Endothelial cell of umbilical vein (primary cell): ENCODE results near the gene CMTM2. TPM values are rescaled to one million over a fixed set of nuclear protein-coding genes. Genes with fewer than 3 reads are reported as not detected.

Experiments used
- BruUV-seq: library from RNA; stranded (reverse); fragments of 400-500 nt; replicated peaks from 2 replicates; lab custom pipeline; 2021; lab: Mats Ljungman, UMichigan
- CTCF ChIA-PET: fragments of 300-600, 350-600 bp; sonication (Branson Sonifier 250); formaldehyde crosslinking; loops from one replicate; lab custom pipeline; 2021; ENCODE audit warnings: antibody characterized with exemption, inconsistent platforms; lab: Charles Lee
- POLR2A ChIA-PET: fragments of 300-600, 350-600 bp; sonication (Branson Sonifier 250); formaldehyde crosslinking; loops from one replicate; lab custom pipeline; 2021; ENCODE audit warnings: antibody characterized with exemption, inconsistent platforms; lab: Charles Lee
- DNase-seq: peaks from one replicate; pipeline ENCODE4 v3.0.0-alpha.2; 2011; ENCODE audit warnings: low read depth, low spot score
- FAIRE-seq: peaks from 2 replicates; lab custom pipeline; 2011; peaks lifted over from hg19 to GRCh38; lab: Jason Lieb, UNC
- H2AFZ ChIP-seq: 2 replicates; pipeline ENCODE4 v1.6.0; 2012; ENCODE audit warnings: low read depth, low read length, control low read depth, inconsistent platforms
- H3K27ac ChIP-seq: 2 replicates; pipeline ENCODE4 v1.5.1; 2011; ENCODE audit warnings: low read depth, mild to moderate bottlenecking, control low read depth, low read length, moderate library complexity; ENCODE audit not compliant: insufficient read depth
- H3K27me3 ChIP-seq, 2 experiments: 2 replicates each; pipeline versions ENCODE4 v1.6.0 to v1.6.1; 2011; ENCODE audit warnings: low read length in 2 of 2, mixed read lengths in 1 of 2; ENCODE audit not compliant: control insufficient read depth in 2 of 2, insufficient read depth in 2 of 2
- H3K36me3 ChIP-seq, 2 experiments: 2 replicates in 1 of 2; 3 replicates in 1 of 2; pipeline ENCODE4 v1.5.1; 2011; ENCODE audit warnings: low read length in 2 of 2, mild to moderate bottlenecking in 1 of 2, moderate library complexity in 1 of 2; ENCODE audit not compliant: control insufficient read depth in 2 of 2, insufficient read depth in 2 of 2; ENCODE audit errors: extremely low read depth in 1 of 2
- H3K4me1 ChIP-seq: 3 replicates; pipeline ENCODE4 v1.5.1; 2011; ENCODE audit warnings: mild to moderate bottlenecking, low read length; ENCODE audit not compliant: control insufficient read depth, insufficient read depth; ENCODE audit errors: extremely low read depth
- H3K4me2 ChIP-seq: 2 replicates; pipeline ENCODE4 v1.6.1; 2011; ENCODE audit warnings: low read length, control low read depth, mixed read lengths; ENCODE audit not compliant: insufficient read depth
- H3K4me3 ChIP-seq, 3 experiments: fragments of 200-600 bp in 1 of 3; sonication (generic), shearing (Covaris generic) in 1 of 3; replicated peaks in 1 of 3; 2 replicates each; pipeline ENCODE4 v1.5.1; 2011 to 2016; ENCODE audit warnings: control low read depth in 3 of 3, low read length in 3 of 3, mild to moderate bottlenecking in 2 of 3, inconsistent platforms in 1 of 3, low read depth in 1 of 3, moderate library complexity in 1 of 3; ENCODE audit not compliant: insufficient read depth in 1 of 3
- H3K79me2 ChIP-seq: 2 replicates; pipeline ENCODE4 v1.6.0; 2012; ENCODE audit warnings: low read length, inconsistent platforms; ENCODE audit not compliant: control insufficient read depth, insufficient read depth
- H3K9ac ChIP-seq: replicated peaks from 2 replicates; pipeline ENCODE3; 2011; ENCODE audit warnings: low read length, control low read depth; ENCODE audit not compliant: insufficient read depth; ENCODE audit errors: extremely low read depth
- H3K9me1 ChIP-seq: replicated peaks from 3 replicates; pipeline ENCODE4 v1.6.0; 2011; ENCODE audit warnings: mild to moderate bottlenecking, low read length; ENCODE audit not compliant: control insufficient read depth, insufficient read depth; ENCODE audit errors: extremely low read depth
- H3K9me3 ChIP-seq: replicated peaks from 2 replicates; pipeline ENCODE4 v1.5.1; 2012; ENCODE audit warnings: low read length, inconsistent platforms; ENCODE audit not compliant: control insufficient read depth, insufficient read depth
- H4K20me1 ChIP-seq: replicated peaks from 2 replicates; pipeline ENCODE3; 2011; ENCODE audit warnings: mild to moderate bottlenecking, low read length; ENCODE audit not compliant: control insufficient read depth, insufficient read depth; ENCODE audit errors: extremely low read depth
- CTCF ChIP-seq, 2 donors: IDR thresholded peaks; 1 replicate in 1 of 2; 2 replicates in 1 of 2; pipeline ENCODE4 v1.5.1; 2011; ENCODE audit warnings: low read length in 2 of 2, mild to moderate bottlenecking in 2 of 2, moderate library complexity in 2 of 2, control low read depth in 1 of 2, inconsistent platforms in 1 of 2, low read depth in 1 of 2; ENCODE audit not compliant: insufficient read depth in 1 of 2; ENCODE audit errors: extremely low read depth in 1 of 2
- EZH2 ChIP-seq: IDR thresholded peaks from 2 replicates; pipeline ENCODE4 v1.6.1; 2012; ENCODE audit warnings: borderline replicate concordance, low read depth, mild to moderate bottlenecking, moderate library complexity, low read length, inconsistent platforms; ENCODE audit not compliant: severe bottlenecking
- FOS ChIP-seq: IDR thresholded peaks from 2 replicates; pipeline ENCODE4 v1.6.1; 2011; ENCODE audit warnings: mild to moderate bottlenecking, low read length, moderate library complexity, borderline replicate concordance; ENCODE audit not compliant: insufficient read depth
- GATA2 ChIP-seq: IDR thresholded peaks from 2 replicates; pipeline ENCODE4 v1.7.0; 2011; ENCODE audit warnings: low read depth, mild to moderate bottlenecking, moderate library complexity, mixed read lengths, low read length; ENCODE audit not compliant: insufficient read length, insufficient read depth
- MAX ChIP-seq: IDR thresholded peaks from 2 replicates; pipeline ENCODE4 v1.6.1; 2011; ENCODE audit not compliant: insufficient read depth, insufficient read length
- MYC ChIP-seq: IDR thresholded peaks from one replicate; pipeline ENCODE4 v1.6.1; 2011; ENCODE audit warnings: mild to moderate bottlenecking, low read depth, low read length
- POLR2AphosphoS5 ChIP-seq: IDR thresholded peaks from 2 replicates; pipeline ENCODE4 v1.6.1; 2012; ENCODE audit warnings: low read depth, mild to moderate bottlenecking, control low read depth, low read length, moderate library complexity; ENCODE audit not compliant: insufficient read depth
- dilution Hi-C: fragments of 300-500 bp; cut with MboI; formaldehyde crosslinking; loops from one replicate; pipeline ENCODE4 v1.15.0; 2019; ENCODE audit warnings: low sequenced_read_pairs; ENCODE audit not compliant: extremely low pct_ligation_motif_present
- intact Hi-C: fragments of 100-400 bp; cut with micrococcal nuclease; formaldehyde crosslinking; loops from one replicate; pipeline ENCODE4 v1.10.0; 2022
- polyA plus RNA-seq, 4 experiments: library from polyadenylated mRNA; depleted of rRNA in 3 of 4; stranded (reverse) in 3 of 4; unstranded in 1 of 4; fragments of >200 nt; gene quantifications; 2 replicates each; pipeline versions ENCODE4 v1.2.1 to v1.2.3, GENCODE V29; 2011 to 2012; ENCODE audit warnings: missing spikeins in 1 of 4
- total RNA-seq: library from RNA; stranded (reverse); gene quantifications from 2 replicates; pipeline ENCODE4 v1.2.3, GENCODE V29; 2021

Gene CMTM2
- total and polyA plus RNA-seq, 2 donors (not counting 3 experiments of a cell fraction or from before 2014, with no cell fraction given) = not detected

DNA sequence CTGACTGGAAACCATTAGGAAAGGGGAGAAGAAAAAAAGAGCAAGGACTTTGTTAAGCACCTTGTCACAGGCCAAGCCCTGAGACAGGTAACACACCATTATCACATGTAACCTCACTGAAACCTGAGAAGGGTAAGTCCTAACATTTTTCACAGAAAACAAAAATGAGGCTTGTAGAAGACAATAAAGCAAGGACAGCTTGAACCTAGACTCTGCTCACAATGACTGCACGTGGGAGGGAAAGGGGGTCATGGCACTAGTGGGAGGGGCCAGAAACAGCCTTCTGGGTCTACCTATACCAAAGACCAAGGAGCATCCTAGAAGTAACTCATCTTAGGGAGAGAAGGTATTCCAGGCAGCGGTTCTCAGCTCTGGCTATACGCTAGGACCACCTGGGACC lies 36.9 kb upstream of the CMTM2 start:
- Histone ChIP-seq H4K20me1 (no peaks in the 10 kb centered on the region), H3K9me1 (no peaks in the 10 kb centered on the region), H3K4me2 (no peak overlapping the region), H3K36me3 (peaks cover 0 to 2% of the 10 kb centered on the region in 2 experiments), H3K4me1 (no peaks in the 10 kb centered on the region), H3K4me3 (no peak overlapping the region), H3K9me3 (no peaks in the 10 kb centered on the region), H3K27ac (no peak overlapping the region), H3K9ac (no peak overlapping the region), H2AFZ (no peak overlapping the region), H3K27me3 (no peaks in the 10 kb centered on the region), H3K79me2 (no peaks in the 10 kb centered on the region)
- TF ChIP-seq MYC (no peak), FOS (no peak), CTCF (IDR thresholded peaks at IDR 0.05; ENCODE audit: extremely low read depth in 1 of 2, insufficient read depth in 1 of 2, low read depth in 1 of 2, low read length in 2 of 2) (no peak), EZH2 (no peak), GATA2 (no peak), MAX (no peak), POLR2AphosphoS5 (no peak)
- dilution Hi-C loops = no loop called here
- no peak for DNase-seq
- ChIA-PET POLR2A (no interaction called here), CTCF (interaction anchor here (1.5 to 2.5 kb wide), 2 partner anchors 21 kb away, joined by 3 to 8 read pairs; no protein-coding TSS in a partner anchor)
- BruUV-seq = no TSS peak
- FAIRE-seq = no peak
- intact Hi-C loops = no loop called here
